GM10847 (cell line): Measurements from ENCODE around the gene SYCP2.

ENCODE experiments used
- POLR2A ChIP-seq: IDR thresholded peaks from 2 replicates; pipeline ENCODE4 v1.6.1; 2011; ENCODE audit not compliant: insufficient read length; ENCODE audit errors: extremely low read depth

SYCP2 gene

GRCh38 chr20:59816146-59816738 is 117.2 kb downstream of the SYCP2 start:
- TF ChIP-seq POLR2A = no peak

GRCh38 chr20:59814840-59815340 is 118.5 kb downstream of the SYCP2 start:
- no peak for TF ChIP-seq POLR2A

GRCh38 chr20:59813948-59814839 is 119.2 kb downstream of the SYCP2 start:
- TF ChIP-seq POLR2A = no peak
